Measurements from ENCODE around the gene TNFSF4.

GRCh38 chr1:173253046-173253445, 45.9 kb upstream of the TNFSF4 start:
- TF ChIP-seq CTCF (IDR thresholded peaks at IDR 0.05; ENCODE audit: insufficient read depth, low read length, poor library complexity, severe bottlenecking) (no peak), EZH2phosphoT487 (conservative IDR thresholded peaks at IDR 0.05; ENCODE audit: low read length) (no peak)

All from SU-DHL-6 (cell line).